IMR-90 (cell line): ENCODE data around the gene CRIM1. TPM values are rescaled to one million over a fixed set of nuclear protein-coding genes. Genes with fewer than 3 reads are reported as not detected.
A peak's percentile ranks its signal among the peaks of the same experiment; 100 is the strongest.

ENCODE experiments used
- ATAC-seq: fragments of 200-7000 bp; cut with Tn5 transposase; 2 replicates; pipeline ENCODE4 v1.9.1; 2020; ENCODE audit warnings: low read depth, mild to moderate bottlenecking, moderate library complexity
- BruUV-seq: library from RNA; stranded (reverse); fragments of 400-500 nt; replicated peaks from 2 replicates; lab custom pipeline; 2021; lab: Mats Ljungman, UMichigan
- CTCF ChIA-PET: fragments of 300-600 bp; formaldehyde crosslinking; extraction: SDS; loops from one replicate; lab custom pipeline; 2021; ENCODE audit warnings: antibody characterized with exemption; lab: Yijun Ruan, JAX
- POLR2A ChIA-PET: fragments of 300-600 bp; sonication (Branson Sonifier 250); formaldehyde crosslinking; loops from one replicate; lab custom pipeline; 2022; ENCODE audit warnings: antibody characterized with exemption; ENCODE audit not compliant: unreplicated experiment; lab: Charles Lee
- DNase-seq: peaks from one replicate; pipeline ENCODE4 v3.0.0; 2013
- H2AFZ ChIP-seq: replicated peaks from 2 replicates; pipeline ENCODE3; 2013; ENCODE audit warnings: low read length, mild to moderate bottlenecking; ENCODE audit not compliant: poor library complexity
- H2AK5ac ChIP-seq: 2 replicates; pipeline ENCODE4 v1.6.1; 2013; ENCODE audit warnings: low read depth, low read length, inconsistent platforms
- H2AK9ac ChIP-seq: replicated peaks from 2 replicates; pipeline ENCODE3; 2013; ENCODE audit warnings: mild to moderate bottlenecking, low read depth, low read length, moderate library complexity; ENCODE audit not compliant: poor library complexity
- H2BK120ac ChIP-seq: 2 replicates; pipeline ENCODE4 v1.6.1; 2013; ENCODE audit warnings: low read depth, low read length, inconsistent platforms
- H2BK15ac ChIP-seq: 3 replicates; pipeline ENCODE4 v1.6.1; 2013; ENCODE audit warnings: low read depth, low read length, inconsistent platforms
- H2BK20ac ChIP-seq: 2 replicates; pipeline ENCODE4 v1.6.1; 2013; ENCODE audit warnings: low read depth, mild to moderate bottlenecking, inconsistent platforms, low read length, moderate library complexity
- H2BK5ac ChIP-seq: 2 replicates; pipeline ENCODE4 v1.6.1; 2013; ENCODE audit warnings: mild to moderate bottlenecking, low read depth, low read length, inconsistent platforms; ENCODE audit not compliant: poor library complexity, severe bottlenecking
- H3K14ac ChIP-seq: replicated peaks from 2 replicates; pipeline ENCODE4 v1.6.1; 2013; ENCODE audit warnings: low read depth, low read length, inconsistent platforms
- H3K18ac ChIP-seq: 2 replicates; pipeline ENCODE4 v1.6.1; 2013; ENCODE audit warnings: low read depth, low read length, control low read depth
- H3K23ac ChIP-seq: 2 replicates; pipeline ENCODE4 v1.6.1; 2013; ENCODE audit warnings: low read depth, low read length, inconsistent platforms
- H3K27ac ChIP-seq: 2 replicates; pipeline ENCODE4 v1.5.1; 2013; ENCODE audit warnings: mild to moderate bottlenecking, control low read depth, low read length; ENCODE audit not compliant: insufficient read depth
- H3K27me3 ChIP-seq: 2 replicates; pipeline ENCODE4 v1.6.1; 2013; ENCODE audit warnings: low read length; ENCODE audit not compliant: control insufficient read depth, insufficient read depth
- H3K36me3 ChIP-seq: 2 replicates; pipeline ENCODE4 v1.6.1; 2013; ENCODE audit warnings: low read length, mixed read lengths; ENCODE audit not compliant: control insufficient read depth, insufficient read depth
- H3K4ac ChIP-seq: 2 replicates; pipeline ENCODE4 v1.6.1; 2013; ENCODE audit warnings: low read depth, low read length, inconsistent platforms
- H3K4me1 ChIP-seq: 2 replicates; pipeline ENCODE4 v1.6.1; 2013; ENCODE audit warnings: low read length, mixed read lengths; ENCODE audit not compliant: control insufficient read depth, insufficient read depth
- H3K4me2 ChIP-seq: 2 replicates; pipeline ENCODE4 v1.6.1; 2013; ENCODE audit warnings: low read depth, mild to moderate bottlenecking, control low read depth, low read length, moderate library complexity
- H3K4me3 ChIP-seq: 2 replicates; pipeline ENCODE4 v1.5.1; 2013; ENCODE audit warnings: low read depth, mild to moderate bottlenecking, control low read depth, low read length, moderate library complexity; ENCODE audit not compliant: insufficient read depth
- H3K56ac ChIP-seq: 2 replicates; pipeline ENCODE4 v1.6.1; 2013; ENCODE audit warnings: low read length, inconsistent platforms; ENCODE audit not compliant: insufficient read depth; ENCODE audit errors: extremely low read depth
- H3K79me1 ChIP-seq, 2 experiments: 2 replicates each; pipeline ENCODE4 v1.6.1; 2013; ENCODE audit warnings: low read length in 2 of 2, inconsistent platforms in 1 of 2, low read depth in 1 of 2
- H3K9ac ChIP-seq: 2 replicates; pipeline ENCODE4 v1.6.1; 2013; ENCODE audit warnings: low read depth, low read length, control low read depth
- H3K9me1 ChIP-seq: 2 replicates; pipeline ENCODE4 v1.6.1; 2013; ENCODE audit warnings: low read length, inconsistent platforms; ENCODE audit not compliant: insufficient read depth
- H3K9me3 ChIP-seq: 2 replicates; pipeline ENCODE4 v1.6.1; 2013; ENCODE audit warnings: low read length; ENCODE audit not compliant: control insufficient read depth, insufficient read depth
- H4K20me1 ChIP-seq: 2 replicates; pipeline ENCODE4 v1.6.1; 2013; ENCODE audit warnings: low read length, inconsistent platforms; ENCODE audit not compliant: insufficient read depth
- H4K5ac ChIP-seq: 2 replicates; pipeline ENCODE4 v1.6.1; 2013; ENCODE audit warnings: mild to moderate bottlenecking, low read depth, low read length, control low read depth
- H4K8ac ChIP-seq, 2 experiments: 2 replicates each; pipeline ENCODE4 v1.6.1; 2013; ENCODE audit warnings: low read depth in 2 of 2, low read length in 2 of 2, control low read depth in 1 of 2, inconsistent platforms in 1 of 2
- H4K91ac ChIP-seq: 2 replicates; pipeline ENCODE4 v1.6.1; 2013; ENCODE audit warnings: low read depth, low read length, inconsistent platforms; ENCODE audit not compliant: insufficient read depth
- BHLHE40 ChIP-seq: fragments of 150-350 bp; IDR thresholded peaks from 2 replicates; pipeline ENCODE4 v1.6.1; 2016; ENCODE audit warnings: mild to moderate bottlenecking, low read depth, low read length
- CEBPB ChIP-seq: IDR thresholded peaks from 2 replicates; pipeline ENCODE4 v1.6.1; 2012; ENCODE audit warnings: low read depth, low read length, improper control_type of control experiment
- CHD1 ChIP-seq: IDR thresholded peaks from 2 replicates; pipeline ENCODE4 v1.6.1; 2012; ENCODE audit warnings: low read depth, low read length, improper control_type of control experiment
- FOS ChIP-seq: fragments of 150-350 bp; IDR thresholded peaks from 2 replicates; pipeline ENCODE4 v1.6.1; 2016; ENCODE audit warnings: low read depth, low read length
- MAFK ChIP-seq: IDR thresholded peaks from 2 replicates; pipeline ENCODE4 v1.6.1; 2012; ENCODE audit warnings: low read depth, low read length, improper control_type of control experiment
- MAZ ChIP-seq: IDR thresholded peaks from 2 replicates; pipeline ENCODE4 v1.6.1; 2012; ENCODE audit warnings: low read depth, mild to moderate bottlenecking, low read length, improper control_type of control experiment, moderate library complexity, borderline replicate concordance
- MXI1 ChIP-seq: IDR thresholded peaks from 2 replicates; pipeline ENCODE4 v1.6.1; 2012; ENCODE audit warnings: low read depth, mild to moderate bottlenecking, low read length, moderate library complexity, borderline replicate concordance
- NFE2L2 ChIP-seq: fragments of 150-350 bp; IDR thresholded peaks from 2 replicates; pipeline ENCODE4 v1.6.1; 2016; ENCODE audit warnings: low read depth, mild to moderate bottlenecking, low read length
- POLR2A ChIP-seq: IDR thresholded peaks from 2 replicates; pipeline ENCODE4 v1.6.1; 2012; ENCODE audit warnings: mild to moderate bottlenecking, low read depth, low read length
- RAD21 ChIP-seq: IDR thresholded peaks from 2 replicates; pipeline ENCODE4 v1.6.1; 2012; ENCODE audit warnings: low read length, improper control_type of control experiment
- RCOR1 ChIP-seq: IDR thresholded peaks from 2 replicates; pipeline ENCODE4 v1.6.1; 2012; ENCODE audit warnings: mild to moderate bottlenecking, low read length, improper control_type of control experiment; ENCODE audit not compliant: insufficient replicate concordance
- RFX5 ChIP-seq: IDR thresholded peaks from 2 replicates; pipeline ENCODE4 v1.8.0; 2012; ENCODE audit warnings: low read depth, mild to moderate bottlenecking, low read length, moderate library complexity
- SMC3 ChIP-seq: fragments of 150-350 bp; IDR thresholded peaks from 2 replicates; pipeline ENCODE4 v1.6.1; 2016; ENCODE audit warnings: low read depth, mild to moderate bottlenecking, antibody characterized with exemption, low read length, moderate library complexity
- WGBS, 2 experiments: methylation state at CpG; one replicate each; pipeline versions ENCODE4 v1.1.5 to v1.1.7; 2013; ENCODE audit warnings: missing lambda C conversion rate in 2 of 2; ENCODE audit not compliant: insufficient read length in 1 of 2; ENCODE audit errors: extremely low coverage in 2 of 2; 5-methylcytosine and 5-hydroxymethylcytosine counted together
- dilution Hi-C: fragments of 300-500 bp; cut with HindIII; formaldehyde crosslinking; loops from one replicate; pipeline ENCODE4 v1.14.3; 2018; ENCODE audit warnings: low sequenced_read_pairs; ENCODE audit not compliant: unreplicated experiment
- in situ Hi-C: fragments of 300-500 bp; cut with MboI; formaldehyde crosslinking; loops from 3 replicates; pipeline ENCODE4 v1.14.3; 2019; ENCODE audit warnings: low sequenced_read_pairs, inconsistent platforms, mixed read lengths
- intact Hi-C: fragments of 100-400 bp; cut with micrococcal nuclease; formaldehyde crosslinking; loops from 2 replicates; pipeline ENCODE4 v1.10.0; 2022
- polyA plus RNA-seq, 3 experiments: library from polyadenylated mRNA; depleted of rRNA; stranded (reverse); fragments of >200 nt; gene quantifications; 2 replicates each; pipeline ENCODE4 v1.2.3, GENCODE V29; 2012; ENCODE audit warnings: low replicate concordance in 1 of 3
- total RNA-seq: library from RNA; depleted of rRNA; stranded (reverse); fragments of >200 nt; gene quantifications from 2 replicates; pipeline ENCODE4 v1.2.3, GENCODE V29; 2012
- TF ChIP-seq, protein P1 (sequence below): fragments of 150-350 bp; IDR thresholded peaks from 2 replicates; pipeline ENCODE4 v1.6.1; 2016; ENCODE audit warnings: low read depth, mild to moderate bottlenecking, low read length, moderate library complexity, borderline replicate concordance
- TF ChIP-seq, protein P2 (sequence below): conservative IDR thresholded peaks from 2 replicates; pipeline ENCODE4 v1.5.1; 2012; ENCODE audit warnings: mild to moderate bottlenecking, low read depth, low read length, improper control_type of control experiment

The CRIM1 gene
- total and polyA plus RNA-seq, 2 of the 4 experiments (the other 2 are of a cell fraction): 285 to 490 TPM

DNA sequence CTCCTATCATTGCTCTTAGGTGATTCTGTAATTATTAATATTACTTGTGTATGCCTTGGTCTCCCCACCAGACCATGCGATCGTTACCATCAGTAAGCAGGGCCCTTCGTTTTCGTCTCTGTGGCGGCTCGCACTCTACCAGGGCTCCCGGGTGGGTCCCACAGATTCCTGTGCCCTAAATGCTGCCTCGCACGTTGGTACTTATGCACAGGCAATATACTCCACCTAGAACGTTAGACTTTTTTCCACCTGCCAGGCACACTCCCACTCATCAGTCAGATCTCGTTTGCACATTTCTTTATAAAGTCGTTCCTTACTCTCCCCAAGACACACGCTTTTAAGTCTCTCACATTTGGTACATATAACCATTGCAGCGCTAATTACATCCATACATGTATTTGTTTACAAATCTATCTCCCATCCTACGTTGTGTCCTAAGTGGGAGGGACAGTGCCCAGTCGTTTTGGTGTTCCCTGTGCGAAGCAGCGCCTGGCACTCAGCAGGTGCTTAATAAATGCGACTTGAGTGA, 241.5 kb downstream of the CRIM1 start:
- peak overlapping the region; percentile 63 for H3K27ac ChIP-seq
- H4K5ac ChIP-seq: peak overlapping the region; percentile 11; the same call in 1 of the 2 replicates
- H3K4me2 ChIP-seq: peak overlapping the region; percentile 97
- peak overlapping the region; percentile 41 to 55; a peak in 3 of 4 replicates for H4K8ac ChIP-seq
- peak overlapping the region; percentile 87 for H2AK5ac ChIP-seq
- WGBS, 2 experiments: 35% methylated on average over 13 of the region's 19 CpGs; no CpG with 5 or more reads in 1 of the 2 experiments
- intact Hi-C loops: loop anchor here (1.0 kb wide), 1 partner anchor 29 kb away; no protein-coding TSS in a partner anchor
- H3K9me3 ChIP-seq: no peaks in the 10 kb centered on the region
- ChIA-PET CTCF (no interaction called here), POLR2A (no interaction called here)
- no peak overlapping the region for H2BK20ac ChIP-seq
- H3K56ac ChIP-seq: peak overlapping the region; percentile 59
- peak overlapping the region; percentile 92 for H2AFZ ChIP-seq
- peaks cover 13 to 45% of the 10 kb centered on the region in 2 experiments for H3K79me1 ChIP-seq
- peak overlapping the region; percentile 83 for H3K9ac ChIP-seq
- dilution Hi-C loops: no loop called here
- H2BK5ac ChIP-seq: peak overlapping the region; percentile 5
- H3K4ac ChIP-seq: peak overlapping the region; percentile 65
- peak overlapping the region; percentile 78 for H3K14ac ChIP-seq
- peak overlapping the region; percentile 69 for H4K91ac ChIP-seq
- peaks cover 4% of the 10 kb centered on the region for H3K36me3 ChIP-seq
- peak overlapping the region; percentile 57 for H3K23ac ChIP-seq
- 0 out of 2 replicates have a peak overlapping the region, but pooled peaks have one; percentile 20 for H3K18ac ChIP-seq
- H3K27me3 ChIP-seq: no peaks in the 10 kb centered on the region
- no peak; the same call in 1 of the 2 replicates for ATAC-seq
- BruUV-seq: no TSS peak
- H2BK15ac ChIP-seq: peak overlapping the region; percentile 42; the same call in 1 of the 3 replicates
- H2AK9ac ChIP-seq: peak overlapping the region; percentile 56
- 0 out of 2 replicates have a peak overlapping the region, but pooled peaks have one; percentile 23 for H2BK120ac ChIP-seq
- H4K20me1 ChIP-seq: peaks cover 20% of the 10 kb centered on the region; the same call in 1 of the 2 replicates
- peaks cover 11% of the 10 kb centered on the region for H3K9me1 ChIP-seq
- H3K4me3 ChIP-seq: peak overlapping the region; percentile 85
- in situ Hi-C loops: no loop called here
- H3K4me1 ChIP-seq: peaks cover 8% of the 10 kb centered on the region
- DNase-seq: no peak
- no peak for TF ChIP-seq CHD1
- TF ChIP-seq RCOR1: no peak
- TF ChIP-seq BHLHE40: no peak
- TF ChIP-seq MAFK: no peak
- TF ChIP-seq FOS: no peak
- no peak for TF ChIP-seq RFX5
- no peak for TF ChIP-seq SMC3
- no peak for TF ChIP-seq MAZ
- no peak for TF ChIP-seq CEBPB
- no peak for TF ChIP-seq NFE2L2
- TF ChIP-seq, protein P1, sequence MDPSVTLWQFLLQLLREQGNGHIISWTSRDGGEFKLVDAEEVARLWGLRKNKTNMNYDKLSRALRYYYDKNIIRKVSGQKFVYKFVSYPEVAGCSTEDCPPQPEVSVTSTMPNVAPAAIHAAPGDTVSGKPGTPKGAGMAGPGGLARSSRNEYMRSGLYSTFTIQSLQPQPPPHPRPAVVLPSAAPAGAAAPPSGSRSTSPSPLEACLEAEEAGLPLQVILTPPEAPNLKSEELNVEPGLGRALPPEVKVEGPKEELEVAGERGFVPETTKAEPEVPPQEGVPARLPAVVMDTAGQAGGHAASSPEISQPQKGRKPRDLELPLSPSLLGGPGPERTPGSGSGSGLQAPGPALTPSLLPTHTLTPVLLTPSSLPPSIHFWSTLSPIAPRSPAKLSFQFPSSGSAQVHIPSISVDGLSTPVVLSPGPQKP: no peak
- no peak for TF ChIP-seq RAD21
- no peak for TF ChIP-seq MXI1
- TF ChIP-seq POLR2A: no peak
- TF ChIP-seq, protein P2, sequence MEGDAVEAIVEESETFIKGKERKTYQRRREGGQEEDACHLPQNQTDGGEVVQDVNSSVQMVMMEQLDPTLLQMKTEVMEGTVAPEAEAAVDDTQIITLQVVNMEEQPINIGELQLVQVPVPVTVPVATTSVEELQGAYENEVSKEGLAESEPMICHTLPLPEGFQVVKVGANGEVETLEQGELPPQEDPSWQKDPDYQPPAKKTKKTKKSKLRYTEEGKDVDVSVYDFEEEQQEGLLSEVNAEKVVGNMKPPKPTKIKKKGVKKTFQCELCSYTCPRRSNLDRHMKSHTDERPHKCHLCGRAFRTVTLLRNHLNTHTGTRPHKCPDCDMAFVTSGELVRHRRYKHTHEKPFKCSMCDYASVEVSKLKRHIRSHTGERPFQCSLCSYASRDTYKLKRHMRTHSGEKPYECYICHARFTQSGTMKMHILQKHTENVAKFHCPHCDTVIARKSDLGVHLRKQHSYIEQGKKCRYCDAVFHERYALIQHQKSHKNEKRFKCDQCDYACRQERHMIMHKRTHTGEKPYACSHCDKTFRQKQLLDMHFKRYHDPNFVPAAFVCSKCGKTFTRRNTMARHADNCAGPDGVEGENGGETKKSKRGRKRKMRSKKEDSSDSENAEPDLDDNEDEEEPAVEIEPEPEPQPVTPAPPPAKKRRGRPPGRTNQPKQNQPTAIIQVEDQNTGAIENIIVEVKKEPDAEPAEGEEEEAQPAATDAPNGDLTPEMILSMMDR: no peak
